GM18508 (cell line): ENCODE measurements around the gene KIAA1671.
"Not testable (repeated sequence)": the region's sequence is repeated elsewhere in the genome, so short reads cannot be mapped to it uniquely, and the experiment has no call there.

ENCODE experiments used
- ATAC-seq: cut with Tn5 transposase; IDR thresholded peaks from one replicate; pipeline ENCODE4 v1.9.1; 2021; ENCODE audit warnings: moderate number of reproducible peaks; ENCODE audit not compliant: insufficient read depth, unreplicated experiment

Gene KIAA1671

DNA sequence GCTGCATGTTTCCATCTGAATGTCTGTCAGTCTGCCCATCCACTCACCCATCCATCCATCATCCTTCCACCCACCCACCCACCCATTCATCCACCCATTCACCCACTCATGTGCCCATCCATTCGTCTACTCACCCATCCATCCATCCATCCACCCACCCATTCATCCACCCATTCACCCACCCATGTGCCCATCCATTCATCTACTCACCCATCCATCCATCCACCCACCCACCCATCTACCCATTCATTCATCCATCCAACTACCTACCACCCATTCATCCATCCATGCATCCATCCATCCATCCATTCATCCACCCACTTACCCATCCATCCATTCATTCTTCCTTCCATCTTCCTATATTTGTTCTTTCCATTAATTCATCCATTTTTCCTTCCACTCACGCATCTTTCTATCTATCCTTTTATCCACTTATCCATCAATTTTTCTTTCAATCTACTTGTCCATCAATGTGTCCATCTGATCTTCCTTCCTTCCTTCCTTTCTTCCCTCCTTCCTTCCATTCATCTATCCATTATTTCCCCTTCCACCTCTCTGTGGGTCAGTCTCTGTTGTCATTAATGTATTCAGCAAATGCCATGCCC lies 255.1 kb downstream of the KIAA1671 start:
- ATAC-seq, result no peak

GRCh38 chr22:25208328-25208727 lies 255.8 kb downstream of the KIAA1671 start:
- no peak for ATAC-seq

GRCh38 chr22:25208743-25209505 lies 256.4 kb downstream of the KIAA1671 start:
- ATAC-seq, result no peak

GRCh38 chr22:25210793-25211192 lies 258.3 kb downstream of the KIAA1671 start:
- ATAC-seq, result no peak

DNA sequence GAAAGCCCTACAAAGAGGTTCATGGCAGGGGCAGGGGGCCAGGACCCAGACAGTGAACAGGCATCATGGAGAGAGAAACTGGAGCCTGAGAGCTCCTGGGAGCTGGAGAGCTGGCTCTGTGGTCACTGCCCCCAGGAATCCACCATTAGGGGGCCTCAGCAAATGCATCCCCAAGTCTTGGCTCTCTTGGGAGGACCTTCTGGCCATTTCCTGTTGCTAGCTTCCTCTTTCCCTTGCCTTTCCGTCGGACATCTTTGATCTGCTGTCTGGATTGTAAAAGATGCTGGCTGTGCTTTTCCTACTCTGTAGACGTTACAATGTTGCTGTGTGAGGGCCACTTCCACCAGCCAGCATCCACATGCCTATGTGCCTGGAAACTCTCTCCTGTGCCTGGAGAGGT lies 259.8 kb downstream of the KIAA1671 start:
- no peak for ATAC-seq

DNA sequence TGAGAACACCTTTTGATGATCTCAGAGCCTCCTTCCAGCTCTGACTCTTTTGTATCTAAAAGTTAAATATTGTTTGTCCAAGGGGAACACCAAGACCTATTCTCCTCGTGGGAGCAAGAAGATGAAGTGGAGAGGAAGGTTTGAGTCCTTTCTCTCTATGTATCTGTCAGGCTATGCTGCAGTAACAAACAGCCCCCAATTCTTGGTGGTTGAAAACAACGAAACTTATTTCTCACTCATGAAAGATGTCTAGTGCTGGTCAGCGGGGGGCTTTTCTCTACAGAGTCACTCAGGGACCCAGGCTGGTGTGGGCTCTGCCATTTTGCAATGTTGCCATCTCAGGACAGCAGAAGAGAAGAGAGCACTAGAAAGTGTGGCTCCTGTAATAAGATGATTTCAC lies 260.7 kb downstream of the KIAA1671 start:
- ATAC-seq, result no peak

GRCh38 chr22:25216230-25216629 lies 263.7 kb downstream of the KIAA1671 start:
- ATAC-seq, result no peak

DNA sequence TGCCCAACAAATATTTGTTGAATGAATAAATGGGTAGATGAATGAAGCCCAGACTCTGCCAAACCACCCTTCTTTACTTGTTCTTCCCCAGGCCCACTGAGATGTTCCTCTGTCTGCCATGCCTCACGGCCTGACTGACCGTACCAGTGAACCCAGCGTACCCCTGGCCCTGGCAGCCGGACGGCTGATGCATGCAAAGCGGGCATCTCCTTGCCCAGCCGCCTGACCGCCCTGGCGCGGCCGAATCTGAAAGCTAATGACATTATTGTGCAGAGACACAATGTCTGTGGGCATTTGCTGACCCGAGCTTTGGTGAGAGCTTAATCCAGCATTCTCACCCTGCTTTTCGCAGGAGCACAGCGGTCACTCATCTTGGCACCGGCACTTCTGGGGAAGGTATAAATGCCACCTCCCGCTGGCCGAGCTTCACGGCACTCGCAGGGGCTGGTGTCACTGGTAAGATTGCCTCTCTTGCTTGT lies 266.7 kb downstream of the KIAA1671 start, which contains the start of gene CRYBB2:
TSS of gene CRYBB2 (plus strand) at position 429 of the 479 bp plus-strand sequence. CDS start 1,791 bp downstream, outside the sequence.
- no peak for ATAC-seq

GRCh38 chr22:25219948-25220442 lies 267.5 kb downstream of the KIAA1671 start:
- ATAC-seq, result no peak

- no peak for ATAC-seq
These were observed 269.3 kb downstream of the KIAA1671 start for GRCh38 chr22:25221790-25222189.

- ATAC-seq, result no peak
These were observed 270.8 kb downstream of the KIAA1671 start for GRCh38 chr22:25223269-25223850.

- no peak for ATAC-seq
These were observed 276.3 kb downstream of the KIAA1671 start for GRCh38 chr22:25228822-25229221.

- not testable (repeated sequence) for ATAC-seq
These were observed 278.2 kb downstream of the KIAA1671 start for GRCh38 chr22:25230760-25231159.

DNA sequence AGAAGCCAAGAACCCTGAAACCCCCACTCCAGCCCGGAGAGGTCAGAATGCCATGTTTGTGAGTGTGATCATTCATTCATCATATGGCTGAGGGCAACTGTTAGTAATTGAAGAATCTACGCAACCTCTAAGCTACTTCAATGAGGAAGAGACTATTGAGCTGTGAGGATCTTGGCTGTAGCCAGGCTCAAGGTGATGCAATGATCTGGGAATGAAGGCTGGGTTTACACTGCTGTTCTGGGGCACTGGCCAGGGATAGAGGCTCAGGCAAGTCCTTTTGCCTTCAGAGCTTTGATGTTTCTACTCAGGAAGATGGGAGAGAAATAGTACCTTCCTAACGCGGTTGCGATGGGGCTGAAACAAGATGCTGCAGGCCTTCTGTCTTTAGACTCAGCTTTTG lies 279.8 kb downstream of the KIAA1671 start:
- no peak for ATAC-seq

- not testable (repeated sequence) for ATAC-seq
These were observed 281.2 kb downstream of the KIAA1671 start for GRCh38 chr22:25233706-25234105.

DNA sequence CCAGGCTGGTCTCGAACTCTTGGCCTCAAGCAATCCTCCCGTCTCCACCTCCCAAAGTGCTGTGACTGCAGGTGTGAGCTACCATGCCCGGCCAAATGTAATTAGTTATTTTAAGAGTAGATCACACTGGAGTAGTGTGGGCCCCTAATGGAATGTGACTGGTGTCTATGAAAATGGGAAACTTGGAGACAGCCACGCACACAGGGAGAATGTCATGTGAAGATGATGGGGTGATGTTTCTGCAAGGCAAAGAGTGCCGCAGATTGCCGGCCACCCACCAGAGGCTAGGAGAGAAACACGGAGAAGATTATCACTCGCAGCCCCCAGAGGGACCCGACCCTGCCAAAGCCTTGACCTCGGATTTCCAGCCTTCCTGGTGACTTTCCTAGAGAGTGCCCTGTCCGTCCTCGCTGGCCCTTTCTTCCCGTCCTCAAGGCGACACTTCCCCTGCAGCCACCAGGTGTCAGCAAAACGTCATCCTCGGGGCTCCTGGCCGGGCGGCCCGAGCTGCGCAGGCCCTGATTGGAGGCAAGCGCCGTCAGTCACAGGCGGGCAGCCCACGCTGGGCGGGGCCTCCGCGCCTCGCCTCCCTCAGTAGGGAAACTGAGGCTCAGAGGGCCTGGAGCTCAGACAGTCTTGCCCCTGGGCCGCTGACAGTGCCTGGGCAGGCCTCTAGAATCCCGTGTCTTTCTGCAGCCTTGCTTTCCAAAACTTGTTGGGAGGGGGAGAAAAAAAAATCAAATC lies 283.2 kb downstream of the KIAA1671 start:
- ATAC-seq, result no peak

GRCh38 chr22:25236417-25236816 lies 283.9 kb downstream of the KIAA1671 start:
- no peak for ATAC-seq

DNA sequence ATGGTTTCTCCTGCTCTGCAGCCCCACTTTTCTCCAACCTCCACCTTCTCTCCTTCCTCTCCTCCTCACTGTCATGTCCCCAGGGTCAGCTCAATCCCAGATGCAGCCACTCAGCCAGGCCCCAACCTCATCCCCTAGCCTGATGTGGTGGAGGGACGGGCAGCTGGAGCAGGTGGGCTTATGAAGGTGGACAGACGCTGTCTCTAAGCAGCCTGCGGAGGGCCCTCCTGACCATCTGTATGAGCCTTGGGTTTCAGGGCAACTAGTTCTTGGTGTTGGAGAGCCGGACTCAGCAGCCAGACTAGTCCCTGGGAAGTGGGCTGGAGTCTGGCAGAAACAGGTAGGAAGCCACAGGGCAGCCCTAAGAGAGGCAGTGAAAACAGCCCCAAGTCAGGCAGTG lies 285.0 kb downstream of the KIAA1671 start:
- no peak for ATAC-seq

GRCh38 chr22:25238058-25238457 lies 285.5 kb downstream of the KIAA1671 start:
- ATAC-seq, result not testable (repeated sequence)
